ENCODE results near the gene MPL. TPM values are rescaled to one million over a fixed set of nuclear protein-coding genes. Genes with fewer than 3 reads are reported as not detected.

Gene MPL
- total RNA-seq, 1 donor from 2014 or later, result 0.31 TPM

DNA sequence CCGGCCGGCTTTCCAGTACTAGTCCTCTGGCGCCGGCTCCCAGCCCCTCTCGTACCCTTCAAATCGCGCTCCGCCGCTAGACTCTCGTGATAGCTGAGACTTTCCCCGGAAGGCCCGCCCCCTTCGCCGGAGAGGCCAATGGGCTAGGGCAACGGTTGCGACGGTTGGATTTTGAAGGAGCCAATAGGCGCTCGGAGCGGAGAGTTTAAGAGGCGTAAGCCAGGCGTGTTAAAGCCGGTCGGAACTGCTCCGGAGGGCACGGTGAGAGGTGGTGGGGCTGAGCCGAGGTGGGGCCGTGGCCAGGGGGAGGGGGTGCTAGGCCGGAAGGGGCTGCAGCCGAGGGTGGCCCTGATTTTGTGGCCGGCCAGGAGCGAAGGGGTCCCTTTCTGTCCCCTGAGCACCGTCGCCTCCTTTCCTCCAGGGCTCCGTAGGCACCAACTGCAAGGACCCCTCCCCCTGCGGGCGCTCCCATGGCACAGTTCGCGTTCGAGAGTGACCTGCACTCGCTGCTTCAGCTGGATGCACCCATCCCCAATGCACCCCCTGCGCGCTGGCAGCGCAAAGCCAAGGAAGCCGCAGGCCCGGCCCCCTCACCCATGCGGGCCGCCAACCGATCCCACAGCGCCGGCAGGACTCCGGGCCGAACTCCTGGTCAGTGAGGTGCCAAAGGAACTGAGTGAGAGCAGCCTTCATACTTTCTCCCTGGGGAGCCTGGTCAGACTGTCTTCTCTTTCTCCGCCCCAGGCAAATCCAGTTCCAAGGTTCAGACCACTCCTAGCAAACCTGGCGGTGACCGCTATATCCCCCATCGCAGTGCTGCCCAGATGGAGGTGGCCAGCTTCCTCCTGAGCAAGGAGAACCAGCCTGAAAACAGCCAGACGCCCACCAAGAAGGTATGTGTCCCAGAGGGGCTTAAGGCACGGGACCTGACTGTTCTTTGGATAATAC, 21.4 kb downstream of the MPL start, which contains the start of gene CDC20:
TSS of gene CDC20 (plus strand) at position 236 of the 948 bp plus-strand sequence. CDS start at position 471, 235 bp downstream.
- TF ChIP-seq, protein P1, sequence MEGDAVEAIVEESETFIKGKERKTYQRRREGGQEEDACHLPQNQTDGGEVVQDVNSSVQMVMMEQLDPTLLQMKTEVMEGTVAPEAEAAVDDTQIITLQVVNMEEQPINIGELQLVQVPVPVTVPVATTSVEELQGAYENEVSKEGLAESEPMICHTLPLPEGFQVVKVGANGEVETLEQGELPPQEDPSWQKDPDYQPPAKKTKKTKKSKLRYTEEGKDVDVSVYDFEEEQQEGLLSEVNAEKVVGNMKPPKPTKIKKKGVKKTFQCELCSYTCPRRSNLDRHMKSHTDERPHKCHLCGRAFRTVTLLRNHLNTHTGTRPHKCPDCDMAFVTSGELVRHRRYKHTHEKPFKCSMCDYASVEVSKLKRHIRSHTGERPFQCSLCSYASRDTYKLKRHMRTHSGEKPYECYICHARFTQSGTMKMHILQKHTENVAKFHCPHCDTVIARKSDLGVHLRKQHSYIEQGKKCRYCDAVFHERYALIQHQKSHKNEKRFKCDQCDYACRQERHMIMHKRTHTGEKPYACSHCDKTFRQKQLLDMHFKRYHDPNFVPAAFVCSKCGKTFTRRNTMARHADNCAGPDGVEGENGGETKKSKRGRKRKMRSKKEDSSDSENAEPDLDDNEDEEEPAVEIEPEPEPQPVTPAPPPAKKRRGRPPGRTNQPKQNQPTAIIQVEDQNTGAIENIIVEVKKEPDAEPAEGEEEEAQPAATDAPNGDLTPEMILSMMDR (IDR thresholded peaks at IDR 0.05; ENCODE audit: unreplicated experiment), result no peak
- Mint-ChIP-seq H3K9me3 (ENCODE audit: low read depth) (no peaks in the 10 kb centered on the region), H3K4me1 (ENCODE audit: low read depth) (peaks cover 27% of the 10 kb centered on the region), H3K27ac (peak within 1 kb of the TSS; percentile 97), H3K4me3 (ENCODE audit: low read depth) (peak within 1 kb of the TSS; percentile 87), H3K36me3 (ENCODE audit: insufficient read depth) (peaks cover 16% of the 10 kb centered on the region), H3K27me3 (no peaks in the 10 kb centered on the region)
- DNase-seq (ENCODE audit: low spot score, unreplicated experiment), result peak; percentile 97

DNA sequence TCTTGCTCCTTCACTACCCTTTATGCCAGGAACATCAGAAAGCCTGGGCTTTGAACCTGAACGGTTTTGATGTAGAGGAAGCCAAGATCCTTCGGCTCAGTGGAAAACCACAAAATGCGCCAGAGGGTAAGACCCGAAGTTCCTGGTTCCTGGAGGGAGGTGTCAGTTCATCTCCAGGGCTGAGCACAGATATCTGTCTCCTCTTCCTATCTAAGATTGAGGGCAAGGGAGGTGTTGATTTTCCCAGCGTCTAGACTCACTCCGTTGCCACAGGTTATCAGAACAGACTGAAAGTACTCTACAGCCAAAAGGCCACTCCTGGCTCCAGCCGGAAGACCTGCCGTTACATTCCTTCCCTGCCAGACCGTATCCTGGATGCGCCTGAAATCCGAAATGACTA, 22.1 kb downstream of the MPL start:
- H3K4me1 Mint-ChIP-seq (ENCODE audit: low read depth), result peaks cover 28% of the 10 kb centered on the region
- no peaks in the 10 kb centered on the region for H3K9me3 Mint-ChIP-seq (ENCODE audit: low read depth)
- H3K27me3 Mint-ChIP-seq, result no peaks in the 10 kb centered on the region
- DNase-seq (ENCODE audit: low spot score, unreplicated experiment), result no peak
- peak overlapping the region; percentile 87 for H3K4me3 Mint-ChIP-seq (ENCODE audit: low read depth)
- H3K27ac Mint-ChIP-seq, result peak overlapping the region; percentile 89
- peaks cover 17% of the 10 kb centered on the region for H3K36me3 Mint-ChIP-seq (ENCODE audit: insufficient read depth)
- TF ChIP-seq, protein P1 (IDR thresholded peaks at IDR 0.05; ENCODE audit: unreplicated experiment), result no peak

DNA sequence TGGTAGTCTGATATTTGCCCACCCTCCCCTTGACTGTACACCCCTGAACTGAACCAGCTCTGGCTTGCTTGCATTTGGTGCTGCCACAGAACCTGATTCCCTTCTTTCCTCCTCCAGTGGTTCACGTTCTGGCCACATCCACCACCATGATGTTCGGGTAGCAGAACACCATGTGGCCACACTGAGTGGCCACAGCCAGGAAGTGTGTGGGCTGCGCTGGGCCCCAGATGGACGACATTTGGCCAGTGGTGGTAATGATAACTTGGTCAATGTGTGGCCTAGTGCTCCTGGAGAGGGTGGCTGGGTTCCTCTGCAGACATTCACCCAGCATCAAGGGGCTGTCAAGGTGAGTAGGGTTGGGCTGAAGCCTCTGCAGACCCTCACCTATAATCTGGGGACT, 23.0 kb downstream of the MPL start:
- Mint-ChIP-seq H3K36me3 (ENCODE audit: insufficient read depth) (peaks cover 20% of the 10 kb centered on the region), H3K9me3 (ENCODE audit: low read depth) (no peaks in the 10 kb centered on the region), H3K4me1 (ENCODE audit: low read depth) (peaks cover 28% of the 10 kb centered on the region), H3K27ac (no peak overlapping the region), H3K27me3 (no peaks in the 10 kb centered on the region), H3K4me3 (ENCODE audit: low read depth) (peak overlapping the region; percentile 87)
- TF ChIP-seq, protein P1 (IDR thresholded peaks at IDR 0.05; ENCODE audit: unreplicated experiment), result no peak
- no peak for DNase-seq (ENCODE audit: low spot score, unreplicated experiment)

DNA sequence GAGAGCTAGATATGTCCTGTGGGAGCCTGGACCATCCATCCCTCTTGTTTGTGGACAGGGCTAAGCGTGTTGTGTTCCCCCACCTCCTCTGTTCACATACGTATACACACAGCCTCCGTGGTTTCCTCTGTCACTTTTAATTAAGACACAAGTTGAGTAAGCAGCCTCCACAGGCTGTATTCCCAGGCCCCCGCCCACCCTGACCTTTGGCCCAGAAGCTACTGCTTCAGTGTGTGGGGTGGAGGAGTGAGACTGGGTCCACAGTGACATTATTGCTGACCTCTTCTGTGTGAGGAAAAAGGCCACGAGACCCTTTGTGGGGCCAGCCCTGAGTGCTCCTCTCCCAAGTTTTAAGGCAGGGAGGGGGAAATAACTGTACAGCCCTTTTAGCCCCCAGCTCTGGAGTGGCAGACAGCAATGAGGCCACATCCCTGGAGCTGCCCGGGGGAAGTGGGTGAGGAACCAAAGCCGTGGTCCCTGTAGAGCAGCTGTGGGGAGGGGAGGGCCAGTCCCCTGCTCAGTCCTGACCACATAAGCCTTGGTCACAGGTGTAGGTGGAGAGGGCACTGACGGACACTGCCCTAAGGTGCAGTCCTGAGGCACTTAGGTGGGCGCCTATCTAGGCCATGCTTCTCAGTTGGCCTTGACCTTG, 25.8 kb downstream of the MPL start:
- Mint-ChIP-seq H3K4me1 (ENCODE audit: low read depth) (peaks cover 36% of the 10 kb centered on the region), H3K36me3 (ENCODE audit: insufficient read depth) (peaks cover 24% of the 10 kb centered on the region), H3K27me3 (no peaks in the 10 kb centered on the region), H3K9me3 (ENCODE audit: low read depth) (no peaks in the 10 kb centered on the region), H3K27ac (no peak overlapping the region), H3K4me3 (ENCODE audit: low read depth) (no peak overlapping the region)
- TF ChIP-seq, protein P1 (IDR thresholded peaks at IDR 0.05; ENCODE audit: unreplicated experiment), result no peak
- DNase-seq (ENCODE audit: low spot score, unreplicated experiment), result no peak

DNA sequence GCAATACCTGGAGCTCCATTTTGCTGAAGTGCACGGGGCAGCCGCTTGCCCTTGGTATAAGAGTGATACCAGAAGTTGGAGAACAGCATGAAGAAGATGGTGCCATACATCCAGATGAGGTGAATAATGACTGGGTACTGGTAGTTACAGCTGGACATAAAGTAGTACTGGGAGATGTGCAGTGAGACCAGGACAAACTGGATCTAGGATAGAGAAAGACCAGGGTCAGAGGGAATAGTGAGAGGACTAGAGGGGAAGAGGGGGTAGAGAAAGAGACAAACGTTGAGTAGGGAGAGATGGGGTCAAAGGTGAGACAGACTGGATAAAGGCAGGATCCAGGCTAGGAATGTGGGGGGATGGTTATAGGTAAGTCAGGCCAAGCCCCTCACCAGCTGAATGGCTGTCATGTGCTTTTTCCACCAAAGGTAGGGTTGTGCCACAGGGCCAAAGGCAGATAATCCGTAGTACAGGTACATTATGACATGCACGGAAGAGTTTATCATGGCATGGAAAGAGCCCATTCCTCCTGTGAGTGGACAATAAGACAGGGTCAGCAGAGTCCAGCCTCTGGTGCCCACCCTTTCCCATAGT, 26.4 kb downstream of the MPL start:
- no peak overlapping the region for H3K27ac Mint-ChIP-seq
- DNase-seq (ENCODE audit: low spot score, unreplicated experiment), result no peak
- peaks cover 24% of the 10 kb centered on the region for H3K36me3 Mint-ChIP-seq (ENCODE audit: insufficient read depth)
- H3K4me1 Mint-ChIP-seq (ENCODE audit: low read depth), result peaks cover 42% of the 10 kb centered on the region
- no peaks in the 10 kb centered on the region for H3K27me3 Mint-ChIP-seq
- no peaks in the 10 kb centered on the region for H3K9me3 Mint-ChIP-seq (ENCODE audit: low read depth)
- TF ChIP-seq, protein P1 (IDR thresholded peaks at IDR 0.05; ENCODE audit: unreplicated experiment), result no peak
- peak overlapping the region; percentile 5 for H3K4me3 Mint-ChIP-seq (ENCODE audit: low read depth)

Measured in progenitor cell of endocrine pancreas (in vitro differentiated cells).